ENCODE data around the gene CFTR. TPM values are rescaled to one million over a fixed set of nuclear protein-coding genes. Genes with fewer than 3 reads are reported as not detected.

CFTR gene
- total and polyA plus RNA-seq, 2 of the 8 experiments (the other 6 are each of a cell fraction or from before 2014, with no cell fraction given), result 1.2 to 1.6 TPM

DNA sequence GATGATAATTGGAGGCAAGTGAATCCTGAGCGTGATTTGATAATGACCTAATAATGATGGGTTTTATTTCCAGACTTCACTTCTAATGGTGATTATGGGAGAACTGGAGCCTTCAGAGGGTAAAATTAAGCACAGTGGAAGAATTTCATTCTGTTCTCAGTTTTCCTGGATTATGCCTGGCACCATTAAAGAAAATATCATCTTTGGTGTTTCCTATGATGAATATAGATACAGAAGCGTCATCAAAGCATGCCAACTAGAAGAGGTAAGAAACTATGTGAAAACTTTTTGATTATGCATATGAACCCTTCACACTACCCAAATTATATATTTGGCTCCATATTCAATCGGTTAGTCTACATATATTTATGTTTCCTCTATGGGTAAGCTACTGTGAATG lies 79.6 kb downstream of the CFTR start:
- FAIRE-seq (no peak), DNase-seq (ENCODE audit: low read depth in 1 of 2, low spot score in 2 of 2) (no peak)
- no peaks in the 10 kb centered on the region for H3K23me2 ChIP-seq (ENCODE audit: low read depth, low read length)
- H2AK5ac ChIP-seq (ENCODE audit: low read depth, low read length), result no peak overlapping the region
- H3K18ac ChIP-seq (ENCODE audit: extremely low read depth, low read length), result no peak overlapping the region
- no peaks in the 10 kb centered on the region for H3K79me1 ChIP-seq (ENCODE audit: low read depth, low read length)
- no peak overlapping the region for H3K14ac ChIP-seq (ENCODE audit: insufficient read length)
- H4K5ac ChIP-seq (ENCODE audit: insufficient read length, low read depth, low read length), result no peak overlapping the region
- H3K9ac ChIP-seq (replicated peaks in 1 of 4; ENCODE audit: extremely low read depth in 1 of 4, low read depth in 3 of 4, low read length in 3 of 4), result no peak overlapping the region
- H3K4ac ChIP-seq (replicated peaks; ENCODE audit: insufficient read length, low read depth, low read length), result no peak overlapping the region
- no peaks in the 10 kb centered on the region; a peak in 1 of 4 replicates for H3K9me3 ChIP-seq (ENCODE audit: insufficient read depth in 2 of 2, low read depth in 1 of 2, low read length in 1 of 2)
- H3K23ac ChIP-seq (ENCODE audit: insufficient read length), result no peak overlapping the region
- no peaks in the 10 kb centered on the region for H4K20me1 ChIP-seq (replicated peaks in 1 of 2; ENCODE audit: control insufficient read depth in 1 of 2, insufficient read depth in 2 of 2, low read length in 2 of 2)
- H2BK12ac ChIP-seq (ENCODE audit: low read depth, low read length), result no peak overlapping the region
- no peaks in the 10 kb centered on the region for H3K79me2 ChIP-seq (ENCODE audit: control insufficient read depth in 1 of 2, insufficient read depth in 2 of 2, low read length in 2 of 2)
- H3K56ac ChIP-seq (replicated peaks; ENCODE audit: insufficient read length, low read depth, low read length), result no peak overlapping the region
- H2BK5ac ChIP-seq (ENCODE audit: low read depth, low read length), result no peak overlapping the region
- 90% methylated on average over 3 of the region's 3 CpGs; no CpG with 5 or more reads in 1 of the 2 experiments for whole genome bisulfite sequencing, 2 experiments (ENCODE audit: extremely low coverage in 1 of 2, insufficient coverage in 1 of 2, insufficient read length in 1 of 2, insufficient replicate concordance in 2 of 2, low coverage in 1 of 2, low lambda C conversion rate in 2 of 2, missing lambda C conversion rate in 1 of 2)
- H2AFZ ChIP-seq (ENCODE audit: low read length), result no peak overlapping the region
- H4K8ac ChIP-seq (ENCODE audit: extremely low read depth, insufficient read depth, low read length), result no peak overlapping the region
- H3K4me2 ChIP-seq (ENCODE audit: insufficient read depth in 1 of 2, low read depth in 2 of 2, low read length in 2 of 2), result no peak overlapping the region
- no peak overlapping the region for H2BK20ac ChIP-seq (ENCODE audit: low read length)
- H3K4me1 ChIP-seq (replicated peaks in 1 of 4; ENCODE audit: control insufficient read depth in 3 of 4, insufficient read depth in 4 of 4, low read length in 3 of 4), result no peaks in the 10 kb centered on the region
- H3K4me3 ChIP-seq (ENCODE audit: extremely low read depth in 1 of 4, insufficient read depth in 2 of 4, low read depth in 3 of 4, low read length in 4 of 4), result no peak overlapping the region
- no peak overlapping the region for H2BK15ac ChIP-seq (ENCODE audit: low read length)
- no peaks in the 10 kb centered on the region for H3K36me3 ChIP-seq (ENCODE audit: control insufficient read depth in 2 of 4, insufficient read depth in 4 of 4, low read length in 3 of 4)
- H2BK120ac ChIP-seq (replicated peaks; ENCODE audit: low read depth, low read length), result no peak overlapping the region
- POLR2A ChIA-PET (ENCODE audit: partially characterized antibody), result no interaction called here
- H4K91ac ChIP-seq (replicated peaks; ENCODE audit: insufficient read length, low read length), result no peak overlapping the region
- CTCF ChIA-PET (ENCODE audit: partially characterized antibody), result no interaction called here
- H3K27ac ChIP-seq (ENCODE audit: low read depth, low read length), result no peak overlapping the region
- H3K27me3 ChIP-seq (replicated peaks in 1 of 4; ENCODE audit: control insufficient read depth in 3 of 4, extremely low read depth in 1 of 4, insufficient read depth in 3 of 4, low read length in 3 of 4), result no peaks in the 10 kb centered on the region
- TF ChIP-seq CHD1 (IDR thresholded peaks at IDR 0.05; ENCODE audit: low read depth, low read length) (no peak), SIX5 (IDR thresholded peaks at IDR 0.05; ENCODE audit: low read depth, low read length) (no peak), RBBP5 (IDR thresholded peaks at IDR 0.05; ENCODE audit: borderline replicate concordance, low read depth, low read length) (no peak), KDM4A (IDR thresholded peaks at IDR 0.05; ENCODE audit: low read depth, low read length, severe bottlenecking) (no peak), ZNF274 (IDR thresholded peaks at IDR 0.05; ENCODE audit: borderline replicate concordance, extremely low read depth, low read length) (no peak), YY1 (IDR thresholded peaks at IDR 0.05; ENCODE audit: low read depth, low read length) (no peak), CTCF (IDR thresholded peaks at IDR 0.05; ENCODE audit: control extremely low read depth in 1 of 3, insufficient read depth in 1 of 3, low read depth in 1 of 3, low read length in 3 of 3) (no peak), GTF2F1 (IDR thresholded peaks at IDR 0.05; ENCODE audit: borderline replicate concordance, low read depth, low read length) (no peak), MAFK (IDR thresholded peaks at IDR 0.05; ENCODE audit: low read depth, low read length) (no peak), SIN3A (conservative IDR thresholded peaks at IDR 0.05 in 1 of 2, IDR thresholded peaks at IDR 0.05 in 1 of 2; ENCODE audit: low read depth in 1 of 2, low read length in 2 of 2) (no peak), TEAD4 (IDR thresholded peaks at IDR 0.05; ENCODE audit: low read depth, low read length) (no peak)
- TF ChIP-seq, protein P1, sequence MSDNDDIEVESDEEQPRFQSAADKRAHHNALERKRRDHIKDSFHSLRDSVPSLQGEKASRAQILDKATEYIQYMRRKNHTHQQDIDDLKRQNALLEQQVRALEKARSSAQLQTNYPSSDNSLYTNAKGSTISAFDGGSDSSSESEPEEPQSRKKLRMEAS (IDR thresholded peaks at IDR 0.05), result no peak
